IPS DF 4.7 (cell line): Measurements from ENCODE around the gene CELSR1.
"Not testable (repeated sequence)": the region's sequence is repeated elsewhere in the genome, so short reads cannot be mapped to it uniquely, and the experiment has no call there.

Source experiments
- DNase-seq: peaks from one replicate; pipeline ENCODE4 v3.0.0-alpha.2; 2013; ENCODE audit warnings: low spot score; ENCODE audit errors: extremely low read depth

CELSR1 gene

GRCh38 chr22:46399251-46400024, 138.0 kb downstream of the CELSR1 start:
- DNase-seq, result no peak

DNA sequence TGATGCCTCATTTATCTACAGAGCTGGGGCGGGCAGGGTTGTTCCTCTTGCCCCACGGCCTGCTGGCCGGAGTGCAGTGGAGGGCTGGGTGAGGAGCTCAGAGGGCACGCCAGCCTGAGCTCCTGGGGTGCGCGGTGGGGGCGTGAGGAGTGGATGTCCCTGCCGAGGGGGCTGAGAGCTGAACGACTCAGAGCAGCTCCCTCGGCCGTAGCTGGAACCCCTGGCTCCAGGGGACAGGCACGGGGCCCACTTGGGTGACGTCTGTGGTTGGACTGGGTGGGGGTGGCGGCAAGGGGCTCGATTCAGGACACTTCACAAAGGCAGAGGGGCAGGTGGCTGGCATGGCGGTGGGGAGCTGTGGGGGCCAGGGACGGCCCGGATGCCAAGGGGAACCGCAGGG, 139.5 kb downstream of the CELSR1 start:
- DNase-seq, result no peak

DNA sequence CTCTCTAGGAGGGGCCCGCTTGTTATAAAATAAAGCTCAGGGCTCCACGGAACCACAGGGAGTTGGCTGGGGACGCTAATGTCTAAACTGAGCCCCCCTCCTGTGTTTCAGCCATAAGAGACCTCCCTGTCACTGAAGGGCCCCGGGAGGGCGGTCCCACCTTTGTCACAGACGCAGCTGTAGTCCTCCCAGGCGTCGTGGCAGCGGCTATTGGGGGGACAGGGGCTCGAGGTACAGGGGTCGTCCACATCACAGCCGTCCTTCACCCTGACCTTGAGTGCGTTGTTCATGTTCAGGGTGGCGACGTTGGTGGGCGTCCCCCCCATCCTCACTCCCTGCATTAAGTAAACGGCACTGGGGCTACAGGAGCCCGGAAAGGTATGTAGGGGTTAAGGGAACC, 139.9 kb downstream of the CELSR1 start:
- no peak for DNase-seq

- not testable (repeated sequence) for DNase-seq
These were observed 140.4 kb downstream of the CELSR1 start for GRCh38 chr22:46397049-46397448.

DNA sequence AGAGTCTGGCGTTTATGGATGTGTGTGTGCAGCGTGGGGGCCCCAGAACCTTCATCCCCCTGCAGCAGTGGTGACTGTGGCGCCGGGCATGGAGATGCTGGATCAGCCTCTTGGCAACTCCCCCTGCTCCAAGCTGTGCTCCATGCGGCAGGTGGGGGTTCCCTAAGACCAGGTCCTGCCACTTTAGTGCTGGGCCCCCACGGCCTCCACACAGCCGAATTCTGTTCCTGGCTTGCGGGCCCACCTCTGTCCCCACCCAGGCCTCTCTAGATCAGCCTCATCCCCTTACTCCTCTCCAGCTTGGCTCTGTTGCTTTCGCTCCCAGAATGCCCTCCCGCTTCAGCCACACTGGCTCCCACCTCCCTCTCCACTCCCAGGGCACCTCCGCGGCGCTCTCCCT, 142.3 kb downstream of the CELSR1 start:
- DNase-seq, result no peak

DNA sequence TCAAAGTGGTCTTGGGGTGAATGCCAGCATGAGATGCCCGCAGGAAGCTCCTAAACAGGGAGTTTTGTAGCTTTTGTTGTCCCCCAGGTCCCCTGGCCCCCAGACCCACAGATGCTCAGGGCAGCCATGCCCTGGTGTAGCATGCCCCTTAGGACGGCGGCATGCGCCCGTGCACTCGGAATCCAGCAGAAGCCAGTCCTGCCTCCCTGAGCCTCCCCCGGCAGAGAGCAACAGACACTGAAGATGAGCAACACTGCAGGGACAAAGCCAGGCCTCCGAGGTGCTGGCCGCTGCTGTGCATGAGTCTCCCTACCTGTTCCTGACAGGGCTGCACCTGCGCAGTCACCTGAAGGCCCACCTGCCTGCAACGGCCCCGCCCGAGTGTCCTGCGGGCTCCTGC, 142.8 kb downstream of the CELSR1 start:
- no peak for DNase-seq

DNA sequence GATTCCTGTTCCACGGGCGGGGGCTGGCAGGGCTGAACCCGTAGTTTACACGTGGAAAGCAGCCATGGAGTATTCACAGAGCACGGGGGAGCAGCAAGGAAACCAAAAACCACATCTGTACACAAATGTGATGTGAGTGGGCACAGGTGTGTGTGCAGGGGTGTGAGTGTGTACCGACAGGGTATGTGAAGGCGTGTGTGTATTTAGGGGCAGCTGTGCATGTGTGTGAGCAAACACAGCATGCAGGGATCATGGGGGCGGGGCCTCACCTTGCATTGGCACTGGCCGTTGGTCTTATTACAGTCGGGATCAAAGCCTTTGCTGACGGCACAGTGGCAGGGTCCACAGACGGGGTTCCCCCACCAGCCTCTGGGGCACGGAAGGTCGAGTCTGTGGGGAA, 143.5 kb downstream of the CELSR1 start:
- DNase-seq, result no peak

DNA sequence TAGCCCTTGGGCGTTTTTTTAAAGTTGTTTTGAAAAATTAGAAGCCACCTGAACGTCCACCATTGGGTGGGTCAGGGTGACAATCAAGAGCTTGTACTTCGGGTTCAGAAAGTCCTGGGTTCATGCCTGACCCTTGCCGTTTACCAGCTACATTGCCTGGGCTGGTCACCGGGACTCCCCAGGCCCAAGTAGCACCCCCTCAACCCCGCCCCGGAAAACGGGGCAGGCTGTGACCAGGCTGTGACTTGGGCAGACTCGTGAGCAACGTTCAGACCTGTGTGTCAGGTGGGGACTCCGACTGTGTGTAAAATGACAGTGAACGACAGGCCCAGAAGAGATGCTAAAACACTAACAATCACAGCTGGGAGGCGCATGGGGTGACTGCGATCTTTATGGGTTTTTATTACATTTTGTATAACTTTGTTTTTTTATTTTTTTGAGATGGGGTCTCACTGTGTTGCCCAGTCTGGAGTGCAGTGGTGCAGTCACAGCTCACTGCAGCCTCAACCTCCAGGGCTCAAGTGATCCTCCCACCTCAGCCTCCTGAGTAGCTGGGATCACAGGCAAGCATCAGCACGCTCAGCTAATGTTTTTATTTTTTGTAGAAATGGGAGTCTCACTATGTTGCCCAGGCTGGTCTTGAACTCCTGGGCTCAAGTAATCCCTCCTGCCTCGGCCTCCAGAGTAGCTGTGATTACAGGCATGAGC, 145.1 kb downstream of the CELSR1 start:
- no peak for DNase-seq

DNA sequence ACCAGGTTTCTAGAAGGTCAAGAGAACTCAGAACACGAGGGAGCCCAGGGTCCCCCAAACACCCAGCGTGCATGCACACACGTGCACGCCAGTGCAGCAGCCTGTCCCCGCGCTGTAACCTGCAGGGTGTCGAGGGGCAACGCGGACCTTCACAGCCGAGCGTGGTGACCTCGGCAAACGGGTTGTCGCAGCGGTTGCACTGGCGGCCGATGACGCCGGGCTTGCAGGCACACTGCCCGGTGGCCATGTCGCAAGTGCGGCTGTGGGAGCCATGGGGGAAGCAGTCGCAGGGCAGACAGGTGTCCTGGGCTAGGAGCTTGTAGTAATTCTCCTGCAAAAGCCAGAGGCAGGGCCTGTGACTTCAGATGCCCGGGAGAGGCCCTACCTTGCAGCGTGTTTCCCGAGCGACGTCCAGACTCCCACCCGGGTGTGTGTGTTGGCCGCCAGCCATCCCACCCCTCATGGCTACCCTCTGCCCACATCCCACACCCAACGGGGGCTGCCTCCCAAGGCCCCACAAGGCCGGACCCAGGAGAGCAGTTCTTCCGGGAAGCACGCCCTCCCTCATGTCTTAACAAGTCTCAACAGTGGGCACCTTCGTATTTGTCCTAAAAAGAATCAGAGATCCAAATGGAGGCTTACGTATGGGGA, 145.8 kb downstream of the CELSR1 start:
- DNase-seq, result no peak

GRCh38 chr22:46390652-46391301, 146.6 kb downstream of the CELSR1 start:
- DNase-seq, result no peak

GRCh38 chr22:46390105-46390651, 147.2 kb downstream of the CELSR1 start:
- DNase-seq, result no peak

GRCh38 chr22:46389081-46389480, 148.3 kb downstream of the CELSR1 start:
- DNase-seq, result no peak

DNA sequence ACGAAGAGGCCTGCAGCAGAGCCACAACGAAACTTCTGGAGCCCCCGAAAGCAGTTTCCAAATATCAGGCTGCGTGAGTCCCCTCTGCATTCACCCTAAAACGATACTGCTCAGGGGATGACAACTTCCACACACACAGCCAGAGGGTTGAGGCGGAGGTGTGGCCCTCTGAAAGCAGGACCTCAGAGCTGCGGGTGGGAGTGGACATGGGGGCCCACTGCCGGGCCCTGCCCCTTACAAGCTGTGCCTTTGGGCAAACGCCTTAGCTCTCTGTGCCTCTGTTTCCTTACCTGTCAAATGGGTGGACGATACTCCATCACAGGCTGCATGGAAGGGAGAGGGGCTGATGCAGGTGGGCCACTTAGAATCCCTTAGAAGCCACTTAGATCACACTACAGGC, 148.8 kb downstream of the CELSR1 start:
- DNase-seq, result no peak

GRCh38 chr22:46387748-46388147, 149.7 kb downstream of the CELSR1 start:
- DNase-seq, result no peak

DNA sequence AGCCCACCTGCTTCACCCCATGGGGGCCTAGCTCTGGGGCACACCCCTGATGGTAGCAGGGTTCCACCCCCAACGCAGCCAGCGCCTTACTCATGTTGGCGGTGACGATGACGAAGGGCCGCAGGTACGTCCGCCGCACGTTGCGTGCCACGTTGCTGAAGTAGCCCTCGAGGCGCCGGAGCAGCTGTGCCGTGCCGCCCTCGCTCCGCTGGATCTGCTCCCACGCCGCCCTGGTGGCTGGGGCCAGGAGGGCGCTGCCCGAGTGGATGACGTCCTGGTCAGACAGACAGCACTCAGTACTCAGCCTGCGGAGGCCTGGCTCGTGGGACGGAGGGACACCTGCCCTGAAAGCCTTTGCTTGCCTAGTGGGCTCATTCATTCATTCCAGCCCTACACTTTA, 151.1 kb downstream of the CELSR1 start:
- no peak for DNase-seq

DNA sequence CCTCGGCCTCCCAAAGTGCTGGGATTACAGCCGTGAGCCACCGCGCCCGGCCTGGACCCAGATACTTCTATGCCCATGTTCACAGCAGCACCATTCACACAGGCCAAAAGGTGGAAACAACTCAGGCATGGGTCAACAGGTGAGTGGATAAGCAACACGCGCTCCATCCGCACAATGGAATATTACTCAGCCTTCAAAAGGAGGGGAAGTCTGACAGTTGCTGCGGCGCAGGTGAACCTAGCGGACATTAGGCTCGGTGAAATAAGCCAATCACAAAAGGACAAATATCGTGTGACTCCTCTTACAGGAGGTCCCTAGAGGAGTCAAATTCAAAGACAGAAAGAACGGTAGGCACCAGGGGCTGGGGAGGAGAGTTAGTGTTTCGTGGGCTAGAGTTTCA, 154.9 kb downstream of the CELSR1 start:
- no peak for DNase-seq

GRCh38 chr22:46381731-46382130, 155.7 kb downstream of the CELSR1 start:
- no peak for DNase-seq

DNA sequence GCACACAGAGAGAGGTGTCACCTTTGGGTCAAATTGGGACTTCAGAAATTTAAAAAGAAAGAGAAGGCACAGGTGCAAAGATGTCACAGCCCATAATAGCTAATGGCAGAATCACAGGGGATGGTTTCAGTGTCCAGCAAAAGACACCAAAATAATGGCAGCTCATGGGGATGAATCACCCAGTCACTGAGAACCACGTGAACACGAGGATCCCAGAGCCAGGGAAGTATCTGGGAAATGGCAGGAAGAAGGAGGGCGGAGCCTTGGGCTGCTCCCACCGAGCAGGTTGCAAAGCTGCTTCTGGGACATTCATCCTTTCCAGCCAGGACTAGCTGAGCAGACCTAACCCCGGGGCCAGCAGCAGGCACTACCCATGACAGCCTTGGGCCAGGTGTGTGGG, 156.3 kb downstream of the CELSR1 start:
- no peak for DNase-seq

GRCh38 chr22:46380581-46380980, 156.8 kb downstream of the CELSR1 start:
- DNase-seq, result no peak

GRCh38 chr22:46380069-46380468, 157.4 kb downstream of the CELSR1 start:
- DNase-seq, result no peak

DNA sequence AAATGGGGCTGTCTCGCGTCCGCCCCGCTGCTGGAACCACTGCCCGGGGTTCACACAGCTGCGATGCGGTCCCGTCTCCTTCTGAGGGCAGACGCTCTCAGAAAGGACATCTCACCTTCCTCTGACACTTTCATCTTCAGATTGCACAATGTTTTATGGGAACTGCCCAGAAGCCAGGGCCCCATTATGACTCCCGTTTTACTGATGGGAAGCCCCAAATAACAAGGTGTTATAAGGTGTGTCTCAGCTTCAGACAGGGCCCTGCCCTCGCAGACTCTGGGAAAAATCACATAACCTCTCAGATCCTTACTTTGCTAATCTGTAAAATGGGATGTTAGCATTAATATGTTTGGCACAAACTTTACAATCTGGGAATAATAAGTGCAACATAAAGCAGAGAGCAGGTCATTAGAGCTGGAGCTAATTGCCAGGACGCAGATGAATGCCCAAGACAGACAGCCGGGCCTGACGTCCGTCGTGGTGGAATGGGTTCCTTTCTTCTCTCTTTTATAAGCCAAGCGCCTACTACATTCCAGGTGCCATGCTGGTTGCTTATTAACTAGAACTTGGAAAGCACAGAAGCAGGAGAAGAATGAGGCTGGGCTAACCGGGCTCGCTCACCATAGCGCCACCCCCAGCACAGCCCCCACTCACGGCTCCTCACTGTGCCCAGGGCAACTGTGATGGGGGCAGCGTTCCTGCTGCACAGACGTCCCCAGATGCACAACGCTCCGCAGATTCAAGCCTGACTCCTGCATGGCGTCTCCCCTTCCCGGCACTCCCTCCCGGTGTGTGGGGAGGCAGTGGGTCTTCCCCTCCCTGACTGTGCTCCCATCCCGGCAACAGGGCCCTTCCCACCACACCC, 158.1 kb downstream of the CELSR1 start:
- no peak for DNase-seq
